LoVo (cell line): ENCODE measurements around the gene ACOT7.
A peak's percentile ranks its signal among the peaks of the same experiment; 100 is the strongest.

Source experiments
- DNase-seq: peaks from one replicate; pipeline ENCODE4 v3.0.0-alpha.2; 2016; ENCODE audit warnings: low spot score

ACOT7 gene

GRCh38 chr1:6248932-6249738 is 144.4 kb downstream of the ACOT7 start:
- DNase-seq = no peak

DNA sequence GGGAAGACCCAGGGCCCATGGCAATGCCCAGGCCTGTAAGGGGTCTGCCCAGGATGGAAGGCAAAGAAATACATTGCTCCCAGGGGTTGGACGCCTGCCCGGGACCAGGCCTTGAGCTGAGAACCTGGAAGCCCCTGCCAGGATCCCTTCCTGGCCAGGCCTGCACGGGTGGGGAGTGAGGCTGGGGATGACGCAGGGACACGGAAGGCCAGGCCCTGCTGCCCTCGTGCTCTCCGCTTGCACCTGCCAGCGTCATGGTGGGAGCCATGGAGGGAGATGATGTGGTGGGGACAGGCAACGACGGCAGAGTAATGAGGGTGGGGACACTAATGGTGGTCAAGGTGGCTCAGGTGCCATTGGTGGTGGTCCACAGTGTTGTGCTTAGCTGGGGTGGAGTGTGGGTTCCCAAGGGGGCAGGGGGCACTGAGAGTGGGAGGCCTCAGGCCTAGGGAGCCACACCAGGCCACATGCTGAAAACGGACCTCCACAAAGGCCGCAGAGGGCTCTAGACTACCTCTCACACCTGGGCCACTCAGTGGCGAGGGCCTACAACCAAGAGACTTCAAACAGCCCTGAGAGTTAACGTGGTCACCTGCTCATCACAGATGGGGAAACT is 145.3 kb downstream of the ACOT7 start:
- DNase-seq = no peak

DNA sequence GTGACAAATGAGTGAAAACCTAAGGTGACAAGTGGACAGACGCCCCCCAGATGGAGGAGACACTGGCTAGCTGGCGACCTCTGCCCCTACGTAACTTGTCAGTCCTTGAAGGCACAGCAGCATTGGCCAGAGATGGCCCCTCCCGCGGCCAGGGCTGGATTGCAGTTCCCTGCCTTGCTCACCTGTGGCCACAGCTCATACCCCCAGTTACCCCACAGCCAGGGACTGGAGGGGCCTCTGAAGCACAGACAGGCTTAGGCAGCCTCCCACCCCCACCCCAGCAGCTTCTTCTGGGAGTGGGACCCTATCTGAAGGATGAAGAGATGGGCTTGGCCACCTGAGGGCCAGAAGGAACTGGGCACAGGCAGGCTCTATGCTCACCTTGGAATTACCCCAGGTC is 145.9 kb downstream of the ACOT7 start:
- no peak for DNase-seq

DNA sequence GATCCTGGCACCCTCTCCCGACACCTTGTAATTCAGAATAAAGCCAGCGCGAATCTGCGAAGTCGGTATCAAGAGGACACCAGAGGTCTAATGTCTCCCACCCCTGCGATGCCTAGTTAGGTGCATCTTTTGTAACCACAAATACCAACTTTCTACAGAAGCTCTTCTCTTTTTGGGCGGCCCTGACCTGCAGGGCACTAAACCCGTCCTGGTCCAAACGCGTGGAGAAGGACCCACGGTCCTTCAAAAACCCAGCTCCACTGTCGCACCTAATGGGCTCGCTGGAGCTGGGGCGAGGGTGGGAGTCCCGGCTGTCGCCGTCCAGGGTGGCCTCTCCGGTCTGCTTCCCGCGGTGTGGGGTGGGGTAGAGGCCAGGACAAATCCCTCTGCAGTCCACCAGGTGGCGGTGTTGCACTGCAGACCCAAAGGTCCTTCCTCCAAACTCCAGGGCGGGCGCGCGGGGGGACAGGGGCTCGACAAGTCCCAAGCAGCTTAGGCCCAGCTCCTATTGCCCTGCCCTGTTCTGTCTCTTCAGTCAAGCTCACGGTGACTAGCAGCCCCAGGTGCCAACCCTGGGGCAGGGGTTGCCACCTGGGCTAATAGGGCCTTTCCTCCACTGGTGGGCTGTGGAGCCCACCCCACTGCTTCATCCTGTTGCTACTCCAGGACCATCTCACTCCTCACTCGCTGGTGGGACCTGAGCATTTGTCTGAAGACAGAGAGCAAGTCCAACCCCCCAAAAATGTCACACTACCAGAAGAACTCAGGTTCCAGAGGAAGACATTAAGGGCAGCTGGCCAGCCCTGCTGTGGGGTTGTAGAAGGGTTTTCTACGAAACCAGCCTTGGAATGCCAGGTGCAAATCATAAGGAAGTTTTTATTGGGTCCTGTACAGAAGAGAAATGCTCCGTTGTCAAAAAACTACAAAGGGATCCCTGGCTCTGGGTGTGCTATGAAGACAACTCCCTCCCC is 146.8 kb downstream of the ACOT7 start:
- peak; percentile 72 for DNase-seq

DNA sequence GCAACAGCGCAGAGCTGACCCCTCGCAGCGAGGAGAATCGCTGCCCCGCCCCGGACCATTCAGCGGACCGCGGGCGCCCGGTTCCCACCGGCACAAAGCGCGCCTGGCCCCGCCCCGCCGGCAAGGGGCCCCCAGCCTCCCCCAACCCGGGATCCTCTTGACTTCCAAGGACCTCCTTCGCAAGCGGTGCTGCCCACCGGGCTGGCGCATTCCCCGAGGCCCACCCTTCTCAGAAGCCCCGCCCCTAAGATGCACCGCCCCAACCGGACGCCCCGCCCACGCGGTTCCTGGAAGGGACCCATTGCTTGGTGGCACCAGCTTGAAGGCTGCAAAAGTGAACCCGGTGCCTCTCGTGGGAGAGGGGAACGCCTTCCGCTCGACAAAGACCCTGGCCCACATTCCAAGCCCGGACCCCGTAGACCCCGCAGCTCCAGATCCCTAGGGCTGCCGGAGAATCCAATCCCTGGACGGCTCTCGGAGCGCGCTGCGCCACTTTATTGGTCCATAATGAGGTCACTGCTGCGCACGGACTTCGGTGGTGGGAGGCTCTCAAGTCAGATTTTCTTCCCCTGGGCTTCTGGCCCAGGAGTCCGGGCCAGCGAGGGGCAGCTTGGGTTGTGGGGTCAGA is 147.6 kb downstream of the ACOT7 start:
- DNase-seq = no peak

- DNase-seq = peak; percentile 84
Observed at GRCh38 chr1:6245086-6245868, 148.3 kb downstream of the ACOT7 start.

DNA sequence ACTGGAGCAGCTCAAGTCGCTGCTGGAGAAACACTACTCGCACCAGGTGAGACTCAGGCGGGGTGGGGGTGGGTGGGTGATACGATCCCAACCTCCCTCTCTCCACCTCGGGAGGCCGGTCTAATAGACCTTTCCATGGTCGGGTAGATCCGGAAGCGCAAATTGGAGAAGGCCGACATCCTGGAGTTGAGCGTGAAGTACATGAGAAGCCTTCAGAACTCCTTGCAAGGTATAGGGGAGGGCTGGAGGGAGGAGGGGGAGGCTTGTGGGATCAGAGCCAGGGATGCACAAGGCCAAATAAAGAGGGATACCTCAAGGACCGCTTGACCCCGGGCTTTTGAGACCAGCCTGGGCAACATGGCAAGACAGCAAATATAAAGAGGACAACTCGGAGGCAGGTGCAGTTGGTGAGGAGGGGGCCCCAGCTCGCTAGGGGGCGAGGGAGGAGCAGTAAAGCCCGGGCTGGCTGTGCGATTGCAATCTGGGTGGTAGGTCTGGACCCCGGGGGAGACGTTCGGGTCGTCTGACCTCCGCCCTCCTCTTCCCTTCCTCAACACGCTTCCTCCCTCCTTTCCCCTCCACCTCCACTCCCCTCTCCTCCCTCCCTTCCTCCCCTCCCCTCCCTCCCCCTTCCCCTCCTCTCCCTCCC is 149.0 kb downstream of the ACOT7 start:
- no peak for DNase-seq

- DNase-seq = no peak
Observed at GRCh38 chr1:6243993-6244392, 149.6 kb downstream of the ACOT7 start, which contains the start of gene HES3. Gene HES3, plus strand, starts transcription at chr1:6244179. Its CDS starts 187 bp downstream, at chr1:6244366.

DNA sequence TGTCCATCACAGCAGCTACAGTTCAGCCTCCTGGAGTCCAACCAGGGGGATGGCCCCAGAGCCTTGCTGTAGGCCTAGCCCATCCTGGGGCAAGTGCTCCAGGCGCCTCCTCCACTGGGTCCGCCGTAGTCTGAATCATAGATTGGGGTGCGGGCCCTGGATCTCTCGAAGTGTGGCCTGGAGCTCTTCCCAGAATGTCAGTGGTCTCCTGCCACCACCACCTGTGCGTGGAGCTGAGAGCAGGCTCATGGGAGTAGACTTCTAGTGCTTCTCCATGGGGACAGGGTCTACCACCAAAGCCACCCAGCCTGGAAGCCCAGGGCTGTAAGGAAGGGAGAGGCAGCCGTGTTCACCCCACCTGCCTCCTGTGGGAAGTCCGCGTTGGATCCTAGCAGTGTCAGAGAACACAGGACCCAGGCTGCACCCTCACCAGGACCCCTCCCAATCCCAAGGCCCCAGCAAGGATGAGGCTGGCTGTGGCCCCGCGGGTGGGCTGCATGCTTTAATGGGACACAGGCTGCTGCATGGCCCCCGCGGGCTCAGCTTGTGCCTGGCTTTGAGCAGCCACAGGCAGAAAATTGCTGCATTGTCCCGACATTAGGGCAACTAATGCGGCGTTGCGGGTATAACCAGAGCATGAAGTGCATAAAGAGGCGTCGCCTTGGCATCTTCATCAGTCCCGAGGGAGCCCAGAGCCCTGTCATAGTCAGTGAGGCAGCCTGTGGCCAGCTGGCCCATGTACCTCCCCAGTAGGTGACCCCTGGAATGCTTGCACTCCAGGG is 150.3 kb downstream of the ACOT7 start:
- DNase-seq = no peak

DNA sequence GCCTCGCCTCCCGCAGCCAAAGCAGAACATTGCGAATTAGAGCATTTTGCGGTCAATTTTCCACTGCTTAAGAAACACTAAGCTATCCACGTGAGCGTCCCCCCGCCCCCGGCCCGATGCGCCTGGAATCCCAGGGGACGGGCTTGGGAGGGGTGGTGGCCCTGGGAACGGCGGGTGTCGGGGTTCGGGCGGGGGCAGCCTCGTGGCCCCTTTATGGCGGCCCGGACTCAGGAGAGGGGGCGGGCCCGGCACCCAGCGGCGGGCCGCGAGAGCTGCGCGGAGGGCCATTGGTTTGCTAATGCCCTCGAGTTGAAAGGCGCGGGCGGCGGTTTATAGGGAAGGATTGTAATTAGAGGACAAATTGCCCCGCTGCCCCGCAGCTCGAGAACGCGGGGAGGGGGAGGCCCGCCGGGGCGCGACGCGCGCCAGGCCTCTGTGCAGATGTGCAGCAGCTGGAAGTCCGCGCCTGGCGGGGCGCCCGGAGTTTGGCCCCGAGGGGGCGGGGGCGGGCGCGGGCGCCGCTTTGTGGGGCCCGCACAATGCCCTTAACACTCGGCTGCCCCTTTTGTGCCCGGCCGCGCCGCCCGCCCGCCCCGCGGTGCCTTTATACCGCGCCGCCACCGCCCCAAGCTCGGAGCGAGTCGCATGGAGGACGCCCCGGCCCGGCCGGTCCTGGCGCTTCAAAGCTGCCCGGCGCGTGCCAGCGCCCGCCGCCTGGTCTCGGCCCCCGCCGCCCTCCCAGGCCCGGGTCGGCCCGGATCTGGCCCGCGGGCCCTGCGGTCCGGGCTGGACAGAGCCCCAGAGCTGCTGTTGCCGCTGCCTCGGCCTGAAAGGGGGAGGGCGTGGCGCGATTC is 151.5 kb downstream of the ACOT7 start:
- DNase-seq = no peak

DNA sequence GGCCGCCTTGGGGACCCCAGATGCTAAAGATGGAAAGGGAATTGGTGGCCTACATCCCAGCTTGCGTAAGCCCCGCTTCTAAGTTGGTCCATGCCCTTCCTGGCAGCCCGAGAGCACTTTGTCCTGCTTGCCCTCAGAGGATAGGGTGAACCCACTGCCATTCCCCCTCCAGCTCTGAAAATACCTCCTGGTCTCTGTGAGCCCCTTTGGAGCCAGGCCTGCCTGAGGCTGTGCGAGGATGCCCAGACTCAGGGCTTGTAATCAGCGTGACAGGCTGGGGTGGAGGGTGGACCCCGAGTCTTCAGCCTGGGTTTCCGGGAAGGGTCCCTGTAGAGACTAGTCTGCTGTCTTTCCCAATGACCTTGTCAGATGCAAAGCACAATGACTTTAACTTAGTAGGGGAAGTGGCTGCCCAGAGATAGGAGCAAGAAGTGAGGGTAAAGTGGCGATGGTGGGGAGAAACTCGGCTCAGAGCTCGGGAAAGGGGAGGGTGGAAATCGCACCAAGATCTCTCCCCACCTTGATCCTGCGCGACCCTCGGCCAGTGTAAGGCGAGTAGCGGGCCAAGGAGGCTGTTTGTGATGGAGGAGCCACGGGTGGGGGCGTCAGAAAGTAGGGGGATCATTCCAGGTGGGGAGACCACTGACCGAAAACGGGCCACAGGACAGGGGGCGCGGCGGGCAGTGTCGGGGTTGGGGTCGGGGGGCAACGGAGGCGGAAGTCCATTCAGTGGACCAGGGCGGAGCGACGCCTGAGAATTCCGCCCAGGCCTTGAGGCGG is 152.3 kb downstream of the ACOT7 start:
- no peak for DNase-seq

GRCh38 chr1:6239950-6240768 is 153.4 kb downstream of the ACOT7 start:
- no peak for DNase-seq

GRCh38 chr1:6239213-6239752 is 154.3 kb downstream of the ACOT7 start:
- DNase-seq = no peak

- DNase-seq = no peak
Observed at GRCh38 chr1:6237093-6237492, 156.5 kb downstream of the ACOT7 start.

DNA sequence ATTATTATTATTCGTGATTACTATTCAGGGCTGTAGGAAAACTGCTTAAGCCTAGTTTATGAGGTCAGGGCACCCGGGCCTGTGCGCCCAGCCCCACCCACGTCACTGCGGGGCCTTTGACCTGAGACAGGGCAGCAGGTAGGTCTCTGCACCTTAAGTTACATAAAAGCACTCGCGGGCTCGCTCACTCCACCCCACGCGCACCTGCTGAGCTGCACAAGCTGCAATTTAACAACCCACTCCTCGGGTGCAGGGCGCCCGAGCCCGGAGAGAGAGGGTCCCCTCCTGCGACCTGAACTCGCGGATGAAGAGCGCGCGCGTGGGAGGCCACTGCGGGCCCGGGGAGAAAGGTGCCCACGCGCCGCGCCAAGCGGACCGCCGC is 158.3 kb downstream of the ACOT7 start:
- DNase-seq = peak; percentile 29

- DNase-seq = no peak
Observed at GRCh38 chr1:6234502-6235295, 158.9 kb downstream of the ACOT7 start.
